CD4-positive, alpha-beta T cell treated with Interleukin-4 for 1 hour (primary cell): Measurements from ENCODE around the gene MORN5.

Experiments
- DNase-seq, 2 donors: peaks; one replicate each; pipeline ENCODE4 v3.0.0-alpha.2; 2020 to 2022

Gene MORN5

DNA sequence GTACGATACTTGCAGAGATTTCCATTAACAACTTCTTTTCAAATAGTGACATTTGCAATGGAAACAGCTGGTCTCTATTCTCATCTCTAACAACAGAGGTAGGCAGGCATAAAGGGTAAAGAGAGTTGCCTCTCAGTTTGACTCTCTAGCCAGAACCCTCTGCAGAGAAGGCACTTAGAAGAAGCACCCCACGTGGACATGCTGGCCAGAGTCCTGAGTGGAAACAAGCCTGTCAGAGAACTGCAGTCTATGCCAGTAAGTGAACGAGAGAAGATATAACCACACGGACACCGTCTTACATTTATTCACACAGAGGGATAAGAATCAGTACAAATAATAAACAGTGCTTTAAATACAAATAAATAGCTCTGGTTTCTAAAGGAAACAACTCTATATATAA lies 80.0 kb downstream of the MORN5 start:
- DNase-seq: no peak

DNA sequence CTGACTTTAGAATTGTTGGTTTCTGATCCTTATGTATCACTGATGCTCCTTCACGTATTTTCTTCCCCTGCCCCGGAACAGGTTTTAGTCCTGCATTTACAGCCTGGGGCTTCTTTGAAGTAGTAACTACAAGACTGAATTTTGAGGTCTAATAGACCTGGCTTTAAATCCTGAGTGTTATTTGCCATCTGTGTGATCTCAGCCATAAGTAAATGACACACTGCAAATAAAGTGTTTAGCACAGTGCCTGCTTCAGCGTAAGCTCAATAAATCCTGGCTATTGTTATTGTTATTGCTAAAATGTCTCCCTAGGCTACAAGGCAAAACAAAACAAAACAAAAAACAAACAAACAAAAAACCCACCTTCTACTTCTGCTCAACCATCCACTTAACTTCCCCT lies 84.6 kb downstream of the MORN5 start:
- no peak for DNase-seq

DNA sequence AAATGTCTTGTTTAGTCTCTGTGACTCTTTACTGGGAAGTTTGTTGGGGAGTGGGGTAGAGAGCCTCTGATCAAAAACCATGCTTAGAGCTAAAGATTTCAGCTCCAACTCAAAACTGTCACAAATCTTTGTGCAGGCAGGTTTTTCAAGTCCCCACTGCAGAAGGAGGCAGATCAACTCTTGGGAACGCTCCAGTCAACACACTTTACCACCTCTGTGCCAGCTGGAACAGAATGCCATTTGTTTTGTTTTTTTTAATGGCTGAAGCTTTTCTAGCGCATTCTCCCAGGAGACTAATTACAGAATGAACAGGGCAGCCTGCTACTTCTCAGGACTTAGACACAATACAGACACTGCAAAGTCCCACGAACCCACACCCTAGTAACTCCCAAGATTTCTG lies 87.0 kb downstream of the MORN5 start:
- no peak for DNase-seq

DNA sequence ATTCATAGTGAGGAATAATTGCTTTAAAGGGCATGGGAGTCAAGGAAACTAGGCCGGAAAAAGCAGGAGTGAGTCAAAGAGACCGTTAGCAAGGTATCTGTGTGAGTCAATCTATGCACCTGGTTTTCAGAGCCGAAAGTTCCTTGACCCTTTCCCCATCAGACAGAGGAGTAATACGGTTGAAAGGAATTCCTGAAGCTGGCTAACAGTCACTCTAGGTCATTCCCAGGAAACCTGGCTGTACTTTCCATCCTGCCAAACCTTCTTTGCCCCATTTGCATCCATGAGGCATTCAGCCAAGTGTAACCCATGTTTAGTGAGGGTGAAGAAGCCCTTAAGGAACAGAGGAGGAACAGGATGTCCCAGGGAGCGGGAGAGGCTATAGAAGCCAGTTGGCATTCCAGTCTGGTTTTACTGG lies 88.7 kb downstream of the MORN5 start:
- DNase-seq: no peak
